Breast epithelium (tissue), 4 donors: ENCODE data around the gene NKIRAS1. TPM values are rescaled to one million over a fixed set of nuclear protein-coding genes. Genes with fewer than 3 reads are reported as not detected.
"Not testable (repeated sequence)": the region's sequence is repeated elsewhere in the genome, so short reads cannot be mapped to it uniquely, and the experiment has no call there.

ENCODE experiments used
- DNase-seq, 2 donors: peaks; one replicate each; pipeline ENCODE4 v3.0.0-alpha.2; 2019; ENCODE audit warnings: low spot score in 2 of 2
- H3K27ac ChIP-seq, 2 donors: fragments of 200-600 bp; sonication (generic) in 1 of 2; one replicate each; pipeline ENCODE4 v1.5.1; 2016 to 2019; ENCODE audit warnings: mild to moderate bottlenecking in 1 of 2
- H3K27me3 ChIP-seq, 2 donors: fragments of 200-600 bp; sonication (generic) in 1 of 2; one replicate each; pipeline versions ENCODE4 v1.5.1 to v1.6.0; 2017 to 2019; ENCODE audit warnings: control low read depth in 1 of 2, mild to moderate bottlenecking in 1 of 2
- H3K36me3 ChIP-seq: fragments of 200-600 bp; one replicate; pipeline ENCODE4 v1.5.1; 2019
- H3K4me1 ChIP-seq, 2 donors: fragments of 200-600 bp; sonication (generic); one replicate each; pipeline ENCODE4 v1.5.1; 2016 to 2019; ENCODE audit warnings: control low read depth in 1 of 2
- H3K4me3 ChIP-seq, 3 donors: fragments of 200-600 bp; sonication (generic); 1 replicate in 2 of 3; 2 replicates in 1 of 3; pipeline ENCODE4 v1.5.1; 2016 to 2019; ENCODE audit warnings: mild to moderate bottlenecking in 3 of 3, moderate library complexity in 2 of 3
- H3K9me3 ChIP-seq, 2 donors: fragments of 200-600 bp; sonication (generic) in 1 of 2; one replicate each; pipeline ENCODE4 v1.5.1; 2016 to 2019; ENCODE audit warnings: control low read depth in 1 of 2
- POLR2A ChIP-seq: fragments of 450-650 bp; IDR thresholded peaks from one replicate; pipeline ENCODE4 v1.6.1; 2016; ENCODE audit warnings: antibody characterized with exemption, mild to moderate bottlenecking, moderate library complexity
- POLR2AphosphoS5 ChIP-seq, 3 donors: sonication (generic); formaldehyde crosslinking; IDR thresholded peaks; one replicate each; pipeline ENCODE4 v1.6.1; 2017; ENCODE audit warnings: antibody characterized with exemption in 3 of 3
- intact Hi-C: fragments of 100-400 bp; cut with DNase I; formaldehyde crosslinking; loops from one replicate; pipeline ENCODE4 v1.15.1; 2023; ENCODE audit warnings: low total_unique reads
- total RNA-seq, 3 donors: library from RNA; depleted of rRNA; stranded (reverse); fragments of >200 nt; gene quantifications; one replicate each; pipeline ENCODE4 v1.1.0, GENCODE V29; 2016
- TF ChIP-seq, protein P1 (sequence below), 3 donors: fragments of 450-650 bp; IDR thresholded peaks; one replicate each; pipeline ENCODE4 v1.5.1; 2016 to 2017; ENCODE audit warnings: antibody characterized with exemption in 3 of 3, mild to moderate bottlenecking in 3 of 3, moderate library complexity in 3 of 3

Gene NKIRAS1
- total RNA-seq, 3 donors from 2014 or later, result 15.7 to 20.3 (median 19.2) TPM

- H3K36me3 ChIP-seq, result no peaks in the 10 kb centered on the region
- no peaks in the 10 kb centered on the region for H3K27me3 ChIP-seq
- peak overlapping the region; percentile 81 to 98 (median 95) for H3K4me3 ChIP-seq
- TF ChIP-seq POLR2AphosphoS5 (IDR thresholded peaks at IDR 0.05) (no peak), POLR2A (no peak)
- TF ChIP-seq, protein P1, sequence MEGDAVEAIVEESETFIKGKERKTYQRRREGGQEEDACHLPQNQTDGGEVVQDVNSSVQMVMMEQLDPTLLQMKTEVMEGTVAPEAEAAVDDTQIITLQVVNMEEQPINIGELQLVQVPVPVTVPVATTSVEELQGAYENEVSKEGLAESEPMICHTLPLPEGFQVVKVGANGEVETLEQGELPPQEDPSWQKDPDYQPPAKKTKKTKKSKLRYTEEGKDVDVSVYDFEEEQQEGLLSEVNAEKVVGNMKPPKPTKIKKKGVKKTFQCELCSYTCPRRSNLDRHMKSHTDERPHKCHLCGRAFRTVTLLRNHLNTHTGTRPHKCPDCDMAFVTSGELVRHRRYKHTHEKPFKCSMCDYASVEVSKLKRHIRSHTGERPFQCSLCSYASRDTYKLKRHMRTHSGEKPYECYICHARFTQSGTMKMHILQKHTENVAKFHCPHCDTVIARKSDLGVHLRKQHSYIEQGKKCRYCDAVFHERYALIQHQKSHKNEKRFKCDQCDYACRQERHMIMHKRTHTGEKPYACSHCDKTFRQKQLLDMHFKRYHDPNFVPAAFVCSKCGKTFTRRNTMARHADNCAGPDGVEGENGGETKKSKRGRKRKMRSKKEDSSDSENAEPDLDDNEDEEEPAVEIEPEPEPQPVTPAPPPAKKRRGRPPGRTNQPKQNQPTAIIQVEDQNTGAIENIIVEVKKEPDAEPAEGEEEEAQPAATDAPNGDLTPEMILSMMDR (IDR thresholded peaks at IDR 0.05), result no peak
- H3K4me1 ChIP-seq, result peaks cover 2 to 4% of the 10 kb centered on the region in 2 donors
- intact Hi-C loops, result no loop called here
- H3K27ac ChIP-seq, result peak overlapping the region; percentile 1 to 92
- no peaks in the 10 kb centered on the region for H3K9me3 ChIP-seq
- DNase-seq, result no peak
Observed at GRCh38 chr3:23915537-23916108, 1.2 kb downstream of the NKIRAS1 start.

DNA sequence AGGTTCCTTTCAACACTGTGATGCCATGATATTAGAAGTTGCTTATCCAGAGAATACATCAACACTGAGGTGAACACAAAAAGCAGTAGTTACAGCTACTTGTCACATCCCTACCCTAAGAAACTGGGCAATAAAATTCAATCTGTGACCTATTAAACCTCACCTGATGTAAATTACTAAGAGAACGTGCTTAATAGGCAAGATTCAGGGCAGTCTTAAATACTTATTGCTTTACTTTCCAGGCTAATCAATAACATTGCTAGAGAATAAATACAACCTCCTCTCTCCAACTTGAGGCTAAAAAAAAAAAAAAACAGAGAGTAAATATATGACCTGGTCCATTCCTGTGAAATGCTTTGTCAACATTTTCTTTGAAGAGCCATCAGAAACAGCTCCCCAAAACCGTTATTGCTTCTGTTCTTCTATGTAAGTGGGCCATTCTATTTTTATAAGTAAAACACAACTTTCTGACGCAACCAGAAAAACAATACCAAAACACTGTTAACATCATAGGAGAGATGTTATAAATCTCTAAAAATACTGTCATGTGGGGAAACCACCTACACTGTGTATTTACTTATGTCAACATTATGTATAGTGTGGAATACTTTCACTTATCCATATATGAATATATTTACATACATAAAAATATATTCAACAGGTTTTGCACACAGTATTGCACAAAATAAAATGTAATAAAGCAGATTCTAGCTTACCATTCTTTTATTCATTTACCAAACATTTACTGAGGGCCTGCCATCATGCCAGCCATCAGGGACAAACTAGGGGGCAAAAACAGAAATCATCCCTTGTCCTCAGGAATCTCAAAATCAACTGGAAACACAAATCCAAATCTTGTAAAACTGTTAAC is 2.7 kb downstream of the NKIRAS1 start:
- Histone ChIP-seq H3K9me3 (no peaks in the 10 kb centered on the region), H3K36me3 (no peaks in the 10 kb centered on the region), H3K27me3 (no peaks in the 10 kb centered on the region), H3K4me1 (peaks cover 0 to 4% of the 10 kb centered on the region in 2 donors), H3K27ac (no peak overlapping the region), H3K4me3 (no peak overlapping the region)
- no peak for DNase-seq
- intact Hi-C loops, result no loop called here
- TF ChIP-seq, protein P1 (IDR thresholded peaks at IDR 0.05), result no peak
- TF ChIP-seq POLR2A (no peak), POLR2AphosphoS5 (IDR thresholded peaks at IDR 0.05) (no peak)

DNA sequence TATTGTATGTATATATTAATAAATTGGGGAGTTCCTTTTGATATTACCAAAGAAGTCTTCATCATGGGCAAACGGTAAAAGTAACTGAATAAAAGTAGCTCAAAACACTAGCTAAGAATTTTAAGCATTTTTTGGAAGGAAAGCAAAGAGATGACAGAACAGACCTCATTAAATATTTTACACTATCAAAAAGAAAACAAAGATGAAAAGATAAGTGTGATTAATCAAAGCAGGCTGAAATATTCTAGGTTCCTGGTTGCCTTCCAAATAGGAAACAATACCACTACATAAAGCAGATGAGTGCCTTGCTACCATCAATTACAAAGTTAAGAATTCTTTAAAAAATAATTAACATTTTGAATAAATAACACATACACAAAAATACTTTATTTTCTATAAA is 3.6 kb downstream of the NKIRAS1 start:
- DNase-seq, result no peak
- Histone ChIP-seq H3K4me1 (peaks cover 0 to 4% of the 10 kb centered on the region in 2 donors), H3K9me3 (no peaks in the 10 kb centered on the region), H3K36me3 (no peaks in the 10 kb centered on the region), H3K4me3 (no peak overlapping the region), H3K27ac (no peak overlapping the region), H3K27me3 (no peaks in the 10 kb centered on the region)
- TF ChIP-seq POLR2AphosphoS5 (IDR thresholded peaks at IDR 0.05), result no peak
- TF ChIP-seq POLR2A, result no peak
- TF ChIP-seq, protein P1 (IDR thresholded peaks at IDR 0.05), result no peak
- intact Hi-C loops, result no loop called here

GRCh38 chr3:23912335-23912734 is 4.5 kb downstream of the NKIRAS1 start:
- intact Hi-C loops, H3K27me3 ChIP-seq, H3K4me1 ChIP-seq, DNase-seq, H3K9me3 ChIP-seq, H3K36me3 ChIP-seq, H3K4me3 ChIP-seq, H3K27ac ChIP-seq: not testable (repeated sequence)

GRCh38 chr3:23911397-23911796 is 5.4 kb downstream of the NKIRAS1 start:
- TF ChIP-seq, protein P1 (IDR thresholded peaks at IDR 0.05), result no peak
- TF ChIP-seq POLR2A (no peak), POLR2AphosphoS5 (IDR thresholded peaks at IDR 0.05) (no peak)
- intact Hi-C loops, result no loop called here
- H3K36me3 ChIP-seq, result no peaks in the 10 kb centered on the region
- H3K4me3 ChIP-seq, result no peak overlapping the region
- peaks cover 0 to 4% of the 10 kb centered on the region in 2 donors for H3K4me1 ChIP-seq
- H3K27ac ChIP-seq, result no peak overlapping the region
- no peak for DNase-seq
- no peaks in the 10 kb centered on the region for H3K27me3 ChIP-seq
- H3K9me3 ChIP-seq, result no peaks in the 10 kb centered on the region
